OCI-LY3 (cell line): Measurements from ENCODE around the gene TBXAS1.

Source experiments
- EZH2phosphoT487 ChIP-seq: fragments of 200-600 bp; shearing (Covaris generic); IDR thresholded peaks from 2 replicates; pipeline ENCODE4 v1.6.1; 2018; ENCODE audit warnings: antibody characterized with exemption, mixed run types, low read depth
- TF ChIP-seq, protein P1 (sequence below): fragments of 200-600, 300-600 bp; sonication (generic); IDR thresholded peaks from 2 replicates; pipeline ENCODE4 v1.5.1; 2014; ENCODE audit warnings: antibody characterized with exemption, low read length, low read depth

DNA sequence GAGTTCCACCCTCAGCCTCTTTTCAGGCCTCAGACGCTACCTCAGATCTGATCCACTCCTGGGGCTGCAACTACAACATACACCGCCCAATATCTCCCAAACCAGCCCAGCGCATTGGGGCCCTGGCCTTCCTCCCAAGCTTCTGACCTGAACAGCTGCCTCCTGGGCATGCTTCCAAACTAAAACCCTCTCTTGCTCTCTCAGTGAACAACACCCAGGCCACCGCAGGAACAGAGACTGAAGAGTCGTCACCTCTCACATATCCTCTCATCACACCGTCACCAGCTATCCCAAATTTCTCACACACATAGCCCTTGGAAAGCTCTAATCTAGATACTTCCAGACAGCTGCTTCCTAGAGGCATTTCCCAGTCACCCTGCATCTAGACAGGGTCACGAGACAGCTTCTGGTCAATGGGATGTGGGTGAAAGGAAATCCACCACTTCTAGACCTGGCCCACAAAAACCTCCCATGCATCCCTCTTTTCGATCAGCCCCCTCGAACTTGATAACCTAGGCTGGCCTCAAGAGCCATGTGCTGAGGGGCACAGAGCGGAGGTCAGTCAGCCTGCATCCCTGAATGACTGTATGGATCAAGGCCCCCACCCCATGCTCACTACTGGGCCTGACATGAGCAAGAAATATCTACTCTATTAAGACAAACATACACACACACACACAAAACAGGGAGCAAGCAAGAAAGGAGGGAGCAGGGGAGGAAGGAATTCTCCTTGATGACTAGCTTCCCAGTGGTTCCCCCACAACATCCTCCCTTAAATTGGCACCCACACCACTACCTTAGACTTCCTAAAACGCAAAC lies 231.9 kb downstream of the TBXAS1 start:
- TF ChIP-seq, protein P1, sequence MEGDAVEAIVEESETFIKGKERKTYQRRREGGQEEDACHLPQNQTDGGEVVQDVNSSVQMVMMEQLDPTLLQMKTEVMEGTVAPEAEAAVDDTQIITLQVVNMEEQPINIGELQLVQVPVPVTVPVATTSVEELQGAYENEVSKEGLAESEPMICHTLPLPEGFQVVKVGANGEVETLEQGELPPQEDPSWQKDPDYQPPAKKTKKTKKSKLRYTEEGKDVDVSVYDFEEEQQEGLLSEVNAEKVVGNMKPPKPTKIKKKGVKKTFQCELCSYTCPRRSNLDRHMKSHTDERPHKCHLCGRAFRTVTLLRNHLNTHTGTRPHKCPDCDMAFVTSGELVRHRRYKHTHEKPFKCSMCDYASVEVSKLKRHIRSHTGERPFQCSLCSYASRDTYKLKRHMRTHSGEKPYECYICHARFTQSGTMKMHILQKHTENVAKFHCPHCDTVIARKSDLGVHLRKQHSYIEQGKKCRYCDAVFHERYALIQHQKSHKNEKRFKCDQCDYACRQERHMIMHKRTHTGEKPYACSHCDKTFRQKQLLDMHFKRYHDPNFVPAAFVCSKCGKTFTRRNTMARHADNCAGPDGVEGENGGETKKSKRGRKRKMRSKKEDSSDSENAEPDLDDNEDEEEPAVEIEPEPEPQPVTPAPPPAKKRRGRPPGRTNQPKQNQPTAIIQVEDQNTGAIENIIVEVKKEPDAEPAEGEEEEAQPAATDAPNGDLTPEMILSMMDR = no peak
- no peak for TF ChIP-seq EZH2phosphoT487
